Measurements from ENCODE around the gene SPATA31E1. TPM values are rescaled to one million over a fixed set of nuclear protein-coding genes. Genes with fewer than 3 reads are reported as not detected.

SPATA31E1 gene
- not detected for total RNA-seq
- polyA plus RNA-seq = under 1 TPM in 1 of 2 donors, not detected in 1; 0.02 TPM

DNA sequence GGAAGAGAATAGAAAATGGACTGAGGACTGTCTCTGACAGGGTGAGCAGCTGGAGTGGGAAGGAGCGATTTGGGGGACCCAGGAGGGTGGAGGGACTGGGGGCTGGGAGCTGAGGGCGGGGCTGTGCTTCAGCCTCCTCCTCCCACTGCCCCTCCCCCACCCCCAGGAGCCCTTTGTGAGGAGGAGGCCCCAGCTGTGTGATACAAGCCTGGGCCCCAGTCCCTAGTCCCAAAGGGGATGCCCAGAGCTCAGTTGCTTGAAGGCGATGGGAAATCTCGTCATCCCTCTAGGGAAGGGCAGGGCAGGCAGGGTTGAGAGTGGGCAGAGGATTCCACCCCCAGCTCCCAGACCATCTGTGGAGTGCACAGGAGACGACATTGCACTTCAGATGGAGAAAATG is at the start of gene SPATA31E1:
TSS of gene SPATA31E1 (plus strand) at position 251 of the 400 bp plus-strand sequence. CDS start at position 266, 15 bp downstream.
- Histone ChIP-seq H3K27me3 (no peaks in the 10 kb centered on the region), H3K27ac (no peak within 1 kb of the TSS), H3K9me3 (no peaks in the 10 kb centered on the region), H3K4me1 (no peaks in the 10 kb centered on the region), H3K4me3 (no peak within 1 kb of the TSS), H3K36me3 (no peaks in the 10 kb centered on the region)
- ATAC-seq (no peak), FAIRE-seq (no peak), DNase-seq (no peak)
- intact Hi-C loops (cut with DNase I) = no loop called here
- WGBS, 2 donors = 87% methylated on average over 5 of the region's 5 CpGs
- TF ChIP-seq, protein P1, sequence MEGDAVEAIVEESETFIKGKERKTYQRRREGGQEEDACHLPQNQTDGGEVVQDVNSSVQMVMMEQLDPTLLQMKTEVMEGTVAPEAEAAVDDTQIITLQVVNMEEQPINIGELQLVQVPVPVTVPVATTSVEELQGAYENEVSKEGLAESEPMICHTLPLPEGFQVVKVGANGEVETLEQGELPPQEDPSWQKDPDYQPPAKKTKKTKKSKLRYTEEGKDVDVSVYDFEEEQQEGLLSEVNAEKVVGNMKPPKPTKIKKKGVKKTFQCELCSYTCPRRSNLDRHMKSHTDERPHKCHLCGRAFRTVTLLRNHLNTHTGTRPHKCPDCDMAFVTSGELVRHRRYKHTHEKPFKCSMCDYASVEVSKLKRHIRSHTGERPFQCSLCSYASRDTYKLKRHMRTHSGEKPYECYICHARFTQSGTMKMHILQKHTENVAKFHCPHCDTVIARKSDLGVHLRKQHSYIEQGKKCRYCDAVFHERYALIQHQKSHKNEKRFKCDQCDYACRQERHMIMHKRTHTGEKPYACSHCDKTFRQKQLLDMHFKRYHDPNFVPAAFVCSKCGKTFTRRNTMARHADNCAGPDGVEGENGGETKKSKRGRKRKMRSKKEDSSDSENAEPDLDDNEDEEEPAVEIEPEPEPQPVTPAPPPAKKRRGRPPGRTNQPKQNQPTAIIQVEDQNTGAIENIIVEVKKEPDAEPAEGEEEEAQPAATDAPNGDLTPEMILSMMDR (IDR thresholded peaks at IDR 0.05) = no peak

DNA sequence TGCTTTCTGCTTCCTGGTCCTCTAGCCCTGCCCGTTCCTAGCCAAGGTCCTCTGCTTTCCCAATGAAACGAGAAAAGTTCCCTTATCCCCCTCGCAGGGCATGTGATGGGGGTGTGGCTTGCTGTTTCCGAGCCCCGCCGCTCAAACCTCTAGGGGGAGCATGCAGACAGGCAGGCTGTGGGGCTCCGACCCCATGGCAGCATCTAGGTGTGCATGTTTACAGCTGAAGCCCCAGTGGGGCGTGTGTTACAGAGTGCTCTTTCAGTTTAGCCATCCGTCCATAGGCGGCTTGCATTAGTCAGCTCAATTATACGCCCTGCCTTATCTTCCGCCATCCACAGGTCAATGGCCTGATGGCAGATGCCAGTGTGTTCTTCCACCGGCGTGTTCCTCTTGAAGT is 48.3 kb upstream of the SPATA31E1 start:
- Histone ChIP-seq H3K27me3 (no peaks in the 10 kb centered on the region), H3K4me3 (no peak overlapping the region), H3K36me3 (no peaks in the 10 kb centered on the region), H3K9me3 (no peaks in the 10 kb centered on the region), H3K4me1 (no peaks in the 10 kb centered on the region), H3K27ac (no peak overlapping the region)
- no peak for FAIRE-seq
- 44 to 49% methylated on average over 14 of the region's 14 CpGs for WGBS, 2 donors
- DNase-seq = peak in 1 of 6 donors; percentile 16
- TF ChIP-seq, protein P1 (IDR thresholded peaks at IDR 0.05) = no peak
- intact Hi-C loops (cut with DNase I) = no loop called here
- ATAC-seq = peak in 2 of 4 donors; percentile 17 to 34

DNA sequence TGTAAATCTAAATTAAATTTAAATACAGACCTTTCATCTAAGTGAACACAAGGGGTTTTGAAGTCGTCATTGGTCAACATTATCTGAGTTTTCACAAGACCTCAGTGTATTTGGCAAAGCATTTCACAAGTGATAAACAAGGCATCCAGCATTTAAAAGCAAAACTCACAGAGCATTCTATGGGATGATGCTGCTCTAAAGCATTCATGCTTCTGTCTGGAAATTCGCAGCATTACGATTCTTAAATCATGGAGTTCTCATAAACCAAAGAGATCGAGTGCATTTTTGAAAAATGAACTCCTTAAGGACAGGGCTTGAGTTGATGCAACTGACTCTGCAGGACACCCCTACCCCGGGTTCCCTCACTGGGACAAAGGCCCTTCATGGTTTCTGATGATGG is 46.1 kb upstream of the SPATA31E1 start:
- H3K4me1 ChIP-seq = no peaks in the 10 kb centered on the region

DNA sequence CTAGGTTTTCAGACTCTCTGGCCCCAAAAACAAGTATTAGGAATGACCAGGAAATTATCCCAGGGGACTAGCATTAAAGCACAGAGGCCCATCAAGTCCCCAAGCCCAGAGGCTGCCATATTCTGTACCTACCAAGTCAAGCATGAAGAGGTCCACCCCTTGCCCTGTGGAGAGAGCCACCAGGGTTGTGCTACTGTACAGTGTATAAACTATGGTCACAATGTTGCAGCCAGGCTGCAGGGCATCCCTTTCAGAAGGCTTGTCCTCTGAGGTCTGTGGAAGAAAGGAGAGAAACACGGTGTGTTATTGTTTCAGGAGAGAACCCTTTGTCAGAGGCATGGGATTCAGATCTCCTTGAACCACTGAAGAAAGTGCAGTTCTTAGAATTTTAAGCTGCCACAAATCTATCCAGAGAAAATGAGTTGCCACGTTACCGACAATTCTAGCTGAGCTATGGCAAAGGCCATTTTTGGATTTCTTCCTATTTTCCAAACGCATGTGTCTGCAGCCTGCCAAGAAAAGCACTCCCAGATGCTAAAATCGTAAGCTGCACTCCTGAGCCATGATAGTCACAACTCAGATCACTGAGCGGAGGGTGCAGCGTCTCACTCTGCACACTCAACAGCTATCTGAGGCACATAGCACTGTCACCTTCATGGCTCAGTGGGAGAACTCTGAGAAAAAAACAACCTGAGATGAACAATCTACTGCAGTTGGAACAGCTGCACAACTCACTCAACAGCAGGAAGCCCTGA is 45.5 kb upstream of the SPATA31E1 start:
- Histone ChIP-seq H3K27ac (no peak overlapping the region), H3K9me3 (no peaks in the 10 kb centered on the region), H3K4me1 (no peaks in the 10 kb centered on the region), H3K27me3 (no peaks in the 10 kb centered on the region), H3K36me3 (no peaks in the 10 kb centered on the region), H3K4me3 (no peak overlapping the region)
- no peak for ATAC-seq
- no peak for FAIRE-seq
- WGBS, 2 donors = 69 to 83% methylated on average over 7 of the region's 7 CpGs
- intact Hi-C loops (cut with DNase I) = no loop called here
- DNase-seq = no peak
- TF ChIP-seq, protein P1 (IDR thresholded peaks at IDR 0.05) = no peak

More for the DNA sequence above, 46.1 kb upstream of the SPATA31E1 start:
- no peaks in the 10 kb centered on the region for H3K36me3 ChIP-seq
- no peak overlapping the region for H3K4me3 ChIP-seq
- 82 to 90% methylated on average over 5 of the region's 5 CpGs for WGBS, 2 donors
- no peaks in the 10 kb centered on the region for H3K27me3 ChIP-seq
- H3K27ac ChIP-seq = no peak overlapping the region
- no peaks in the 10 kb centered on the region for H3K9me3 ChIP-seq
- intact Hi-C loops (cut with DNase I) = no loop called here
- ATAC-seq (no peak), FAIRE-seq (no peak), DNase-seq (no peak)
- TF ChIP-seq, protein P1 (IDR thresholded peaks at IDR 0.05) = no peak

DNA sequence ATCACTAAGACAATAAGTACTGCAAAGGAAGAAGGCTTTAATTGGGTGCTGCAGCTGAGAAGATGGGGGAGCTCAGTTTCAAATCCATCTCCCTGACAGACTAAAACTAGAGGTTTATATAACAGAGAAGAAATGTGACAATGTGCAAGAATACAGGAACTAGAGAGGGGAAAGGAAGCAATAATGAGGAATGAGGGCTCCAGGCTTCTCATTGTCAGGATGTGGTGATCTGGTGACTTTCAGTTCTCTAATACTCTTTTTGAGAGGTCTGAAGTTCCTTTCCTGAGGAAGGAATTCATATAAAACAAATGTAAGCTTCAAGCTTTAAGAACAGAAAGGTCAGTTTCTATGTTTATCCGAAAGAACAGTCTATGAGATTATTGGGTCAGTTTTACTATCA is 42.5 kb upstream of the SPATA31E1 start:
- H3K9me3 ChIP-seq = no peaks in the 10 kb centered on the region
- WGBS, 2 donors = 88 to 93% methylated on average over 1 of the region's 1 CpG
- intact Hi-C loops (cut with DNase I) = no loop called here
- DNase-seq (no peak), FAIRE-seq (peak; percentile 13), ATAC-seq (peak in 2 of 4 donors; percentile 41 to 50)
- TF ChIP-seq, protein P1 (IDR thresholded peaks at IDR 0.05) = no peak
- H3K27me3 ChIP-seq = no peaks in the 10 kb centered on the region
- H3K27ac ChIP-seq = no peak overlapping the region
- H3K4me1 ChIP-seq = no peaks in the 10 kb centered on the region
- H3K36me3 ChIP-seq = no peaks in the 10 kb centered on the region
- no peak overlapping the region for H3K4me3 ChIP-seq

Data from pancreas (tissue), 10 donors.